Measurements from ENCODE around the gene SPG21. TPM values are rescaled to one million over a fixed set of nuclear protein-coding genes. Genes with fewer than 3 reads are reported as not detected.
A peak's percentile ranks its signal among the peaks of the same experiment; 100 is the strongest.

SPG21 gene
- total RNA-seq, 1 experiment from 2014 or later = 53.0 TPM

DNA sequence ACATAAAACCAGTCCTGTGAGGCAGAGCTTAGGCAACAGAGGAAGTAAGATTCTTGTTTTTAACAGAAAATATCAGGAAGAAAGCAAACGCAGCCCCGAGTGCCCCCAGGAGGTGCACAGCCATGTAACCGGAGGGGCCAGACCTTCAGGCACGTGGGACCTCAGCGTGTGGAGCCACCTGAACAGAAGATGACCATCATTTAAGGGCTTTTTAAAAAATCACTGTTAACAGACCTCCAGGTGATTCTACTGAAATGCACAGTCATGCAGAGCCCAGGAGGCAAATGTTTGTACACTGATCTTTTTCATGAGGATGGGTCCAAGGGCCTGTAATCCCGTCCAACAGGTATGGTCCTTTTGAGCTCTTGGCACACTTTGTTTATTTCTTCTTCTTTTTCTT is 38.8 kb downstream of the SPG21 start:
- Histone ChIP-seq H3K9me2 (replicated peaks; ENCODE audit: low read length) (no peaks in the 10 kb centered on the region), H3K27me3 (ENCODE audit: low read length) (no peaks in the 10 kb centered on the region), H3K4me2 (ENCODE audit: low read length) (no peak overlapping the region), H3K4me1 (ENCODE audit: insufficient read depth, low read length) (no peaks in the 10 kb centered on the region), H3K27ac (ENCODE audit: low read length) (no peak overlapping the region), H3K9me3 (ENCODE audit: low read length) (no peaks in the 10 kb centered on the region), H4K20me1 (ENCODE audit: low read length) (no peaks in the 10 kb centered on the region), H3F3A (ENCODE audit: low read length, unreplicated experiment) (no peaks in the 10 kb centered on the region), H3K36me3 (ENCODE audit: low read depth, low read length) (peaks cover 4% of the 10 kb centered on the region; the same call in 1 of the 2 replicates), H3K4me3 (ENCODE audit: low read length) (no peak overlapping the region), H2AFZ (ENCODE audit: low read length) (no peak overlapping the region), H3K79me2 (ENCODE audit: low read length) (no peaks in the 10 kb centered on the region), H3K9ac (ENCODE audit: low read length) (no peak overlapping the region)
- POLR2A ChIA-PET (ENCODE audit: unreplicated experiment) = no interaction called here
- no TSS peak for BruUV-seq (replicated peaks)
- peak; percentile 6 for DNase-seq
- CTCF ChIA-PET = no interaction called here
- no peak for ATAC-seq
- no peak for TF ChIP-seq EZH2phosphoT487 (IDR thresholded peaks at IDR 0.05; ENCODE audit: borderline replicate concordance, low read length)
- no peak for TF ChIP-seq EZH2 (IDR thresholded peaks at IDR 0.05; ENCODE audit: low read length, unreplicated experiment)
- TF ChIP-seq, protein P1, sequence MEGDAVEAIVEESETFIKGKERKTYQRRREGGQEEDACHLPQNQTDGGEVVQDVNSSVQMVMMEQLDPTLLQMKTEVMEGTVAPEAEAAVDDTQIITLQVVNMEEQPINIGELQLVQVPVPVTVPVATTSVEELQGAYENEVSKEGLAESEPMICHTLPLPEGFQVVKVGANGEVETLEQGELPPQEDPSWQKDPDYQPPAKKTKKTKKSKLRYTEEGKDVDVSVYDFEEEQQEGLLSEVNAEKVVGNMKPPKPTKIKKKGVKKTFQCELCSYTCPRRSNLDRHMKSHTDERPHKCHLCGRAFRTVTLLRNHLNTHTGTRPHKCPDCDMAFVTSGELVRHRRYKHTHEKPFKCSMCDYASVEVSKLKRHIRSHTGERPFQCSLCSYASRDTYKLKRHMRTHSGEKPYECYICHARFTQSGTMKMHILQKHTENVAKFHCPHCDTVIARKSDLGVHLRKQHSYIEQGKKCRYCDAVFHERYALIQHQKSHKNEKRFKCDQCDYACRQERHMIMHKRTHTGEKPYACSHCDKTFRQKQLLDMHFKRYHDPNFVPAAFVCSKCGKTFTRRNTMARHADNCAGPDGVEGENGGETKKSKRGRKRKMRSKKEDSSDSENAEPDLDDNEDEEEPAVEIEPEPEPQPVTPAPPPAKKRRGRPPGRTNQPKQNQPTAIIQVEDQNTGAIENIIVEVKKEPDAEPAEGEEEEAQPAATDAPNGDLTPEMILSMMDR (conservative IDR thresholded peaks at IDR 0.05; ENCODE audit: low read depth, low read length) = no peak
- intact Hi-C loops (cut with micrococcal nuclease) = no loop called here

DNA sequence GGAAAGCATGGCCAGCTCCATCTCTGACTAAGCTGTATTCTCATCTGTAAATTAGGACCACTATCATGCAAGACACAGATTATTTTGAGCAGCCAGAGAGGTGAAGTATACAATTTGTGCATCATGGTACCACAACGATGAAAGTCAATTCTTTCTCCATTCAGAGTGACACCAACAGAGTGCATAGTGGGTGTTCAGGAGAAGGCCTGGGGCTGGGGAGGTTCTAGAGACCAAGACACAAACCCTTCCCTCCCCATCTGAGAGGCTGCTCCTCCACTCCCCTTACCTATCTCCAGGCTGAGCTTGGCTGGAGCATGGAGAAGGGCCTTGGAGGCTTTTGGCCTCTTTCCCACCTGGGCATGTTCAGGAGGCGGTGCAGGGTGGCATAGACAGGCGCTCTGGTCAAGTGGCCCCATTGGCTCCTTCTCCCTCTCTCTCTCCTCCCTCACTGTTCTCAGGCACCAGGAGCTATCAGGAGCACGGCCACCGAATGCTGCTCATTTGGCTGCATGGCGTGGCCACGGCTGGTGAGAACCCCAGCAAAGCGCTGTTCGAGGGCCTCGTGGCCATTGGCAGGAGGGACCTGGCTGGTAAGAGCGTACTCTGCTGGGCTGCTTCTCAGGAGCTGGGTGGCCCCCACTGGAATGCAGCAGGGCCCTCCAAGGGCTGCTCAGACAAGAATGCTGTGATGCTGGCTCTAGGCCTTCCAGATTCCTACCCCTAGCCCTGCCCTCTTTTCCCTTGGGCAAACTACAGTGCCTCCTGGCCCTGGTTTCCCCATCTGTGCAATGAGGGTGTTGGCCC is 40.1 kb downstream of the SPG21 start:
- H3F3A ChIP-seq (ENCODE audit: low read length, unreplicated experiment) = no peaks in the 10 kb centered on the region
- DNase-seq = no peak
- TF ChIP-seq EZH2phosphoT487 (IDR thresholded peaks at IDR 0.05; ENCODE audit: borderline replicate concordance, low read length) (no peak), EZH2 (IDR thresholded peaks at IDR 0.05; ENCODE audit: low read length, unreplicated experiment) (no peak)
- TF ChIP-seq, protein P1 (conservative IDR thresholded peaks at IDR 0.05; ENCODE audit: low read depth, low read length) = no peak
- ChIA-PET POLR2A (ENCODE audit: unreplicated experiment) (no interaction called here), CTCF (no interaction called here)
- BruUV-seq (replicated peaks) = no TSS peak
- no peak for ATAC-seq
- no peak overlapping the region for H3K4me2 ChIP-seq (ENCODE audit: low read length)
- H3K36me3 ChIP-seq (ENCODE audit: low read depth, low read length) = no peaks in the 10 kb centered on the region
- H3K27ac ChIP-seq (ENCODE audit: low read length) = no peak overlapping the region
- H3K9ac ChIP-seq (ENCODE audit: low read length) = no peak overlapping the region
- H3K79me2 ChIP-seq (ENCODE audit: low read length) = no peaks in the 10 kb centered on the region
- H3K9me3 ChIP-seq (ENCODE audit: low read length) = no peaks in the 10 kb centered on the region
- no peaks in the 10 kb centered on the region for H3K4me1 ChIP-seq (ENCODE audit: insufficient read depth, low read length)
- no peaks in the 10 kb centered on the region for H4K20me1 ChIP-seq (ENCODE audit: low read length)
- H3K9me2 ChIP-seq (replicated peaks; ENCODE audit: low read length) = no peaks in the 10 kb centered on the region
- H3K4me3 ChIP-seq (ENCODE audit: low read length) = no peak overlapping the region
- no peaks in the 10 kb centered on the region for H3K27me3 ChIP-seq (ENCODE audit: low read length)
- H2AFZ ChIP-seq (ENCODE audit: low read length) = no peak overlapping the region
- intact Hi-C loops (cut with micrococcal nuclease) = no loop called here

DNA sequence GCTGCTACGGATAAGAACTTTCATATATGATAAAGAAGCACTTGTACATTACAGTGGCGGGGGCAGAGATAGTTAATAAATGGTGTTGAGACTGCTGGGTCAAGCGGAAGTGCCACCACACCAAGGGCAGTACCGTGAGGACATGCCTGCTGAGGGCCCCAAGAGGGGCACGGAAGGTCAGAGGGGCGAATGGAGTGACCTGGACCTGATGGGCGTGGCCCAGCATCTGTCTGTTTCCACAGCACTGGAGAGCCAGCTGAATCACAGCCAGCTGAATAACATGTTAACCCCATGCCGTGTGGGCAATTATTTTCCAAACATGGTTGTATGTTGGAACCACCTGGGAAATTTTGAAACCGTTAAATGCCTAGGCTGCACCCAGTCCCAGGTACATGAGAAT is 40.8 kb downstream of the SPG21 start:
- H3K4me3 ChIP-seq (ENCODE audit: low read length) = no peak overlapping the region
- DNase-seq (no peak), ATAC-seq (no peak)
- no peaks in the 10 kb centered on the region for H3K9me3 ChIP-seq (ENCODE audit: low read length)
- no peaks in the 10 kb centered on the region for H3K79me2 ChIP-seq (ENCODE audit: low read length)
- BruUV-seq (replicated peaks) = no TSS peak
- H3K9ac ChIP-seq (ENCODE audit: low read length) = no peak overlapping the region
- no peaks in the 10 kb centered on the region for H3K27me3 ChIP-seq (ENCODE audit: low read length)
- H4K20me1 ChIP-seq (ENCODE audit: low read length) = no peaks in the 10 kb centered on the region
- intact Hi-C loops (cut with micrococcal nuclease) = no loop called here
- ChIA-PET POLR2A (ENCODE audit: unreplicated experiment) (no interaction called here), CTCF (no interaction called here)
- H3K4me2 ChIP-seq (ENCODE audit: low read length) = no peak overlapping the region
- H3K27ac ChIP-seq (ENCODE audit: low read length) = no peak overlapping the region
- H2AFZ ChIP-seq (ENCODE audit: low read length) = no peak overlapping the region
- H3K36me3 ChIP-seq (ENCODE audit: low read depth, low read length) = no peaks in the 10 kb centered on the region
- no peaks in the 10 kb centered on the region for H3F3A ChIP-seq (ENCODE audit: low read length, unreplicated experiment)
- no peaks in the 10 kb centered on the region for H3K9me2 ChIP-seq (replicated peaks; ENCODE audit: low read length)
- H3K4me1 ChIP-seq (ENCODE audit: insufficient read depth, low read length) = no peaks in the 10 kb centered on the region
- TF ChIP-seq EZH2phosphoT487 (IDR thresholded peaks at IDR 0.05; ENCODE audit: borderline replicate concordance, low read length) (no peak), EZH2 (IDR thresholded peaks at IDR 0.05; ENCODE audit: low read length, unreplicated experiment) (no peak)
- TF ChIP-seq, protein P1 (conservative IDR thresholded peaks at IDR 0.05; ENCODE audit: low read depth, low read length) = no peak

Measured in PC-3 (cell line).